GM23338 (cell line): ENCODE results near the gene TOMM40. TPM values are rescaled to one million over a fixed set of nuclear protein-coding genes. Genes with fewer than 3 reads are reported as not detected.

ENCODE experiments used
- ATAC-seq: fragments of 200-7000 bp; cut with Tn5 transposase; 3 replicates; pipeline ENCODE4 v1.9.1; 2020
- DNase-seq: peaks from one replicate; pipeline ENCODE4 v3.0.0-alpha.2; 2015; ENCODE audit warnings: low spot score
- H2AFZ ChIP-seq: fragments of 200-600 bp; sonication (generic); 2 replicates; pipeline ENCODE4 v1.8.0; 2016; ENCODE audit warnings: antibody characterized with exemption, mild to moderate bottlenecking, moderate library complexity
- H3F3A ChIP-seq: fragments of 200-600 bp; sonication (generic); replicated peaks from 2 replicates; pipeline ENCODE4 v1.8.0; 2017; ENCODE audit warnings: antibody characterized with exemption, mixed run types, low read depth
- H3K27ac ChIP-seq: fragments of 200-600 bp; sonication (generic); 2 replicates; pipeline ENCODE4 v1.6.1; 2016; ENCODE audit warnings: low read depth
- H3K27me3 ChIP-seq: fragments of 200-600 bp; sonication (generic); 2 replicates; pipeline ENCODE4 v1.8.0; 2016; ENCODE audit warnings: mild to moderate bottlenecking, mixed run types, moderate library complexity; ENCODE audit not compliant: insufficient read depth
- H3K36me3 ChIP-seq: fragments of 200-600 bp; sonication (generic); 2 replicates; pipeline ENCODE4 v1.8.0; 2016; ENCODE audit warnings: mild to moderate bottlenecking; ENCODE audit not compliant: insufficient read depth
- H3K4me1 ChIP-seq: fragments of 200-600 bp; sonication (generic); 2 replicates; pipeline ENCODE4 v1.8.0; 2016; ENCODE audit warnings: mild to moderate bottlenecking, moderate library complexity; ENCODE audit not compliant: insufficient read depth
- H3K4me2 ChIP-seq: fragments of 200-600 bp; sonication (generic); 2 replicates; pipeline ENCODE4 v1.7.1; 2017; ENCODE audit warnings: mixed run types
- H3K4me3 ChIP-seq: fragments of 200-600 bp; sonication (generic); 2 replicates; pipeline ENCODE4 v1.6.1; 2016; ENCODE audit warnings: mixed run types
- H3K79me2 ChIP-seq: fragments of 200-600 bp; sonication (generic); replicated peaks from 2 replicates; pipeline ENCODE4 v1.8.0; 2017; ENCODE audit warnings: mild to moderate bottlenecking; ENCODE audit not compliant: insufficient read depth
- H3K9me2 ChIP-seq: fragments of 200-600 bp; sonication (generic); 2 replicates; pipeline ENCODE4 v1.8.0; 2017; ENCODE audit not compliant: insufficient read depth
- H4K20me1 ChIP-seq: fragments of 200-600 bp; sonication (generic); replicated peaks from 2 replicates; pipeline ENCODE4 v1.8.0; 2017; ENCODE audit warnings: mild to moderate bottlenecking; ENCODE audit not compliant: insufficient read depth
- H3K27ac Mint-ChIP-seq: 2 replicates; pipeline ENCODE4 v1.8.0; 2020; ENCODE audit warnings: inconsistent platforms, mild to moderate bottlenecking, moderate library complexity, mixed read lengths
- H3K27me3 Mint-ChIP-seq: 3 replicates; pipeline ENCODE4 v1.8.0; 2022; ENCODE audit warnings: low read depth, mild to moderate bottlenecking, moderate library complexity, mixed read lengths, inconsistent platforms; ENCODE audit not compliant: insufficient read depth, poor library complexity
- H3K36me3 Mint-ChIP-seq: 3 replicates; pipeline ENCODE4 v1.8.0; 2021; ENCODE audit warnings: low read depth, mild to moderate bottlenecking, inconsistent platforms, moderate library complexity, mixed read lengths
- H3K4me1 Mint-ChIP-seq: 3 replicates; pipeline ENCODE4 v1.8.0; 2020; ENCODE audit warnings: mild to moderate bottlenecking, inconsistent platforms, mixed read lengths
- H3K4me3 Mint-ChIP-seq: 3 replicates; pipeline ENCODE4 v1.8.0; 2021; ENCODE audit warnings: moderate library complexity, mild to moderate bottlenecking, inconsistent platforms, mixed read lengths
- H3K9me3 Mint-ChIP-seq: 3 replicates; pipeline ENCODE4 v1.8.0; 2020; ENCODE audit warnings: moderate library complexity, mild to moderate bottlenecking, inconsistent platforms, mixed read lengths
- EZH2 ChIP-seq: fragments of 200-600 bp; sonication (generic); IDR thresholded peaks from one replicate; pipeline ENCODE4 v1.8.0; 2017; ENCODE audit warnings: antibody characterized with exemption, mild to moderate bottlenecking, low read depth; ENCODE audit not compliant: unreplicated experiment
- EZH2phosphoT487 ChIP-seq: fragments of 200-600 bp; sonication (generic); IDR thresholded peaks from one replicate; pipeline ENCODE4 v1.8.1; 2018; ENCODE audit warnings: antibody characterized with exemption; ENCODE audit not compliant: unreplicated experiment
- JUNB ChIP-seq: IDR thresholded peaks from one replicate; pipeline ENCODE4 v1.6.1; 2016; ENCODE audit warnings: antibody characterized with exemption; ENCODE audit not compliant: unreplicated experiment
- NANOG ChIP-seq: IDR thresholded peaks from 2 replicates; pipeline ENCODE4 v1.6.1; 2016; ENCODE audit warnings: antibody characterized with exemption, borderline replicate concordance
- STAT1 ChIP-seq: IDR thresholded peaks from one replicate; pipeline ENCODE4 v1.6.1; 2016; ENCODE audit warnings: antibody characterized with exemption; ENCODE audit not compliant: unreplicated experiment
- ZNF114 ChIP-seq: fragments of 250-450 bp; sonication (Bioruptor Pico); IDR thresholded peaks from 2 replicates; pipeline ENCODE4 v1.5.0; 2020; ENCODE audit warnings: mild to moderate bottlenecking, moderate library complexity
- ZNF331 ChIP-seq: fragments of 250-450 bp; sonication (Bioruptor Pico); IDR thresholded peaks from 2 replicates; pipeline ENCODE4 v1.5.0; 2020; ENCODE audit warnings: low read depth, mild to moderate bottlenecking, moderate library complexity
- polyA plus RNA-seq: library from polyadenylated mRNA; unstranded; fragments of >200 nt; fragmentation: Nextera tagmentation; extraction: Ambion mirVana; gene quantifications from 2 replicates; pipeline ENCODE4 v1.2.1, GENCODE V29; 2016
- total RNA-seq: library from RNA; depleted of rRNA; stranded (reverse); fragments of >200 nt; shearing (Covaris generic); gene quantifications from 2 replicates; pipeline ENCODE4 v1.2.3, GENCODE V29; 2014
- TF ChIP-seq, protein P1 (sequence below): fragments of 250-450 bp; sonication (Bioruptor Pico); IDR thresholded peaks from 2 replicates; pipeline ENCODE4 v1.5.0; 2020; ENCODE audit warnings: mild to moderate bottlenecking, moderate library complexity
- TF ChIP-seq, protein P2 (sequence below): IDR thresholded peaks from 2 replicates; pipeline ENCODE4 v1.6.1; 2016; ENCODE audit warnings: antibody characterized with exemption
- TF ChIP-seq, protein P3 (sequence below), 2 experiments: fragments of 200-600 bp in 1 of 2; sonication (generic) in 1 of 2; conservative IDR thresholded peaks; 2 replicates each; pipeline versions ENCODE4 v1.5.1 to v1.6.1; 2016 to 2017; ENCODE audit warnings: antibody characterized with exemption in 2 of 2, low read depth in 2 of 2, mild to moderate bottlenecking in 2 of 2, moderate library complexity in 1 of 2
- TF ChIP-seq, protein P4 (sequence below): IDR thresholded peaks from one replicate; pipeline ENCODE4 v1.6.1; 2018; ENCODE audit warnings: antibody characterized with exemption; ENCODE audit not compliant: unreplicated experiment

Gene TOMM40
- total and polyA plus RNA-seq, 2 experiments from 2014 or later: 142 to 273 TPM

DNA sequence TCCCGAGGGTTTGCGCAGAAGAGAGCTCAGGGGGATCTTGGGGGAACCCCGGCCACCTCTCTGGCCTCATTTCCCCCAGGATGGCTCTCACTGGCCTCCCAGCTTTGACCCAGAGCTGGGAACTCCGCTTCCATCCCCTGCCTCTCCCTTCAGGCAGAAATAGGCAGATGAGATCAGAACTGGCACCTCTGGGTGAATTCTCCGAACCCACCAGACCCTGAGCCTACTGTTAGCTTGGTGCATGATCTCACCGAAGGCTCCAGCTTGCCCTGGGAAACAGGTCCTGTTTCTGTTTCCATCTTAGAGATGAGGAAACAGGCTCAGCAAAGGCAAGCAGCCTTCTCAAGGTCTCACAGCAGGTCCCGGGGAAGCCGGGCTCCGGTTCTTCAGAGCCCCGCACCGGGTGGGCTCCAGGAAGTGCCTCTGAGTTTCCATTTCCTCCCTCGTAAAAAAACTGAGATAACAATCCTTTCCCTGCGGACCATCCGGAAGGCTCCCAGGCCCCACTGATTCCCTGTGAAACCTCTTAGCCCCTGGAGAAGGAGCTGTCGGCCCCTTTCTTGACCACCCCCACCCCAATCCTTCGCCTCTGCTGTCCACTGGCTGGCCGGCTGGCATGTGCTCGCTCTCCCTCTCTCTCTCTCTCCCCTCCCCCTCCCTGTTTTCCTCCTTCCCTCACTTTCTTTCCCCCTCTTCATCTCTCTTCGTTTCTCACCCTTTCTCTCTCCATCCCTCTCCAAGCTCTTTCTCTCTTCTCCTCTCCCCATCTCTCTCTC lies 42.8 kb upstream of the TOMM40 start:
- peaks cover 30% of the 10 kb centered on the region for H3K4me1 Mint-ChIP-seq
- Histone ChIP-seq H3F3A (peaks cover 25% of the 10 kb centered on the region), H3K4me1 (peaks cover 25% of the 10 kb centered on the region), H4K20me1 (peaks cover 31% of the 10 kb centered on the region), H3K79me2 (peaks cover 70% of the 10 kb centered on the region), H3K9me2 (no peaks in the 10 kb centered on the region), H3K4me3 (peak overlapping the region; percentile 99), H3K36me3 (no peaks in the 10 kb centered on the region), H3K4me2 (peak overlapping the region; percentile 100), H2AFZ (no peak overlapping the region), H3K27me3 (peaks cover 7% of the 10 kb centered on the region; the same call in 1 of the 2 replicates), H3K27ac (peak overlapping the region; percentile 100)
- H3K4me3 Mint-ChIP-seq: peak overlapping the region; percentile 96
- peak overlapping the region; percentile 92 for H3K27ac Mint-ChIP-seq
- H3K9me3 Mint-ChIP-seq: peaks cover 3% of the 10 kb centered on the region; the same call in 2 of the 3 replicates
- DNase-seq: peak; percentile 87
- H3K36me3 Mint-ChIP-seq: peaks cover 25% of the 10 kb centered on the region
- H3K27me3 Mint-ChIP-seq: peaks cover 41% of the 10 kb centered on the region
- TF ChIP-seq EZH2phosphoT487 (no peak), ZNF114 (CRISPR knock-in tag) (no peak), JUNB (no peak), EZH2 (no peak), ZNF331 (CRISPR knock-in tag) (no peak), STAT1 (no peak), NANOG (no peak)
- TF ChIP-seq, protein P1, sequence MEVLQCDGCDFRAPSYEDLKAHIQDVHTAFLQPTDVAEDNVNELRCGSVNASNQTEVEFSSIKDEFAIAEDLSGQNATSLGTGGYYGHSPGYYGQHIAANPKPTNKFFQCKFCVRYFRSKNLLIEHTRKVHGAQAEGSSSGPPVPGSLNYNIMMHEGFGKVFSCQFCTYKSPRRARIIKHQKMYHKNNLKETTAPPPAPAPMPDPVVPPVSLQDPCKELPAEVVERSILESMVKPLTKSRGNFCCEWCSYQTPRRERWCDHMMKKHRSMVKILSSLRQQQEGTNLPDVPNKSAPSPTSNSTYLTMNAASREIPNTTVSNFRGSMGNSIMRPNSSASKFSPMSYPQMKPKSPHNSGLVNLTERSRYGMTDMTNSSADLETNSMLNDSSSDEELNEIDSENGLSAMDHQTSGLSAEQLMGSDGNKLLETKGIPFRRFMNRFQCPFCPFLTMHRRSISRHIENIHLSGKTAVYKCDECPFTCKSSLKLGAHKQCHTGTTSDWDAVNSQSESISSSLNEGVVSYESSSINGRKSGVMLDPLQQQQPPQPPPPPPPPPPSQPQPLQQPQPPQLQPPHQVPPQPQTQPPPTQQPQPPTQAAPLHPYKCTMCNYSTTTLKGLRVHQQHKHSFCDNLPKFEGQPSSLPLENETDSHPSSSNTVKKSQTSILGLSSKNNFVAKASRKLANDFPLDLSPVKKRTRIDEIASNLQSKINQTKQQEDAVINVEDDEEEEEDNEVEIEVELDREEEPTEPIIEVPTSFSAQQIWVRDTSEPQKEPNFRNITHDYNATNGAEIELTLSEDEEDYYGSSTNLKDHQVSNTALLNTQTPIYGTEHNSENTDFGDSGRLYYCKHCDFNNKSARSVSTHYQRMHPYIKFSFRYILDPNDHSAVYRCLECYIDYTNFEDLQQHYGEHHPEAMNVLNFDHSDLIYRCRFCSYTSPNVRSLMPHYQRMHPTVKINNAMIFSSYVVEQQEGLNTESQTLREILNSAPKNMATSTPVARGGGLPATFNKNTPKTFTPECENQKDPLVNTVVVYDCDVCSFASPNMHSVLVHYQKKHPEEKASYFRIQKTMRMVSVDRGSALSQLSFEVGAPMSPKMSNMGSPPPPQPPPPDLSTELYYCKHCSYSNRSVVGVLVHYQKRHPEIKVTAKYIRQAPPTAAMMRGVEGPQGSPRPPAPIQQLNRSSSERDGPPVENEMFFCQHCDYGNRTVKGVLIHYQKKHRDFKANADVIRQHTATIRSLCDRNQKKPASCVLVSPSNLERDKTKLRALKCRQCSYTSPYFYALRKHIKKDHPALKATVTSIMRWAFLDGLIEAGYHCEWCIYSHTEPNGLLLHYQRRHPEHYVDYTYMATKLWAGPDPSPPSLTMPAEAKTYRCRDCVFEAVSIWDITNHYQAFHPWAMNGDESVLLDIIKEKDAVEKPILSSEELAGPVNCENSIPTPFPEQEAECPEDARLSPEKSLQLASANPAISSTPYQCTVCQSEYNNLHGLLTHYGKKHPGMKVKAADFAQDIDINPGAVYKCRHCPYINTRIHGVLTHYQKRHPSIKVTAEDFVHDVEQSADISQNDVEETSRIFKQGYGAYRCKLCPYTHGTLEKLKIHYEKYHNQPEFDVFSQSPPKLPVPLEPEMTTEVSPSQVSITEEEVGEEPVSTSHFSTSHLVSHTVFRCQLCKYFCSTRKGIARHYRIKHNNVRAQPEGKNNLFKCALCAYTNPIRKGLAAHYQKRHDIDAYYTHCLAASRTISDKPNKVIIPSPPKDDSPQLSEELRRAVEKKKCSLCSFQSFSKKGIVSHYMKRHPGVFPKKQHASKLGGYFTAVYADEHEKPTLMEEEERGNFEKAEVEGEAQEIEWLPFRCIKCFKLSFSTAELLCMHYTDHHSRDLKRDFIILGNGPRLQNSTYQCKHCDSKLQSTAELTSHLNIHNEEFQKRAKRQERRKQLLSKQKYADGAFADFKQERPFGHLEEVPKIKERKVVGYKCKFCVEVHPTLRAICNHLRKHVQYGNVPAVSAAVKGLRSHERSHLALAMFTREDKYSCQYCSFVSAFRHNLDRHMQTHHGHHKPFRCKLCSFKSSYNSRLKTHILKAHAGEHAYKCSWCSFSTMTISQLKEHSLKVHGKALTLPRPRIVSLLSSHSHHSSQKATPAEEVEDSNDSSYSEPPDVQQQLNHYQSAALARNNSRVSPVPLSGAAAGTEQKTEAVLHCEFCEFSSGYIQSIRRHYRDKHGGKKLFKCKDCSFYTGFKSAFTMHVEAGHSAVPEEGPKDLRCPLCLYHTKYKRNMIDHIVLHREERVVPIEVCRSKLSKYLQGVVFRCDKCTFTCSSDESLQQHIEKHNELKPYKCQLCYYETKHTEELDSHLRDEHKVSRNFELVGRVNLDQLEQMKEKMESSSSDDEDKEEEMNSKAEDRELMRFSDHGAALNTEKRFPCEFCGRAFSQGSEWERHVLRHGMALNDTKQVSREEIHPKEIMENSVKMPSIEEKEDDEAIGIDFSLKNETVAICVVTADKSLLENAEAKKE (CRISPR knock-in tag): no peak
- TF ChIP-seq, protein P2, sequence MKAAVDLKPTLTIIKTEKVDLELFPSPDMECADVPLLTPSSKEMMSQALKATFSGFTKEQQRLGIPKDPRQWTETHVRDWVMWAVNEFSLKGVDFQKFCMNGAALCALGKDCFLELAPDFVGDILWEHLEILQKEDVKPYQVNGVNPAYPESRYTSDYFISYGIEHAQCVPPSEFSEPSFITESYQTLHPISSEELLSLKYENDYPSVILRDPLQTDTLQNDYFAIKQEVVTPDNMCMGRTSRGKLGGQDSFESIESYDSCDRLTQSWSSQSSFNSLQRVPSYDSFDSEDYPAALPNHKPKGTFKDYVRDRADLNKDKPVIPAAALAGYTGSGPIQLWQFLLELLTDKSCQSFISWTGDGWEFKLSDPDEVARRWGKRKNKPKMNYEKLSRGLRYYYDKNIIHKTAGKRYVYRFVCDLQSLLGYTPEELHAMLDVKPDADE: no peak
- TF ChIP-seq, protein P3, sequence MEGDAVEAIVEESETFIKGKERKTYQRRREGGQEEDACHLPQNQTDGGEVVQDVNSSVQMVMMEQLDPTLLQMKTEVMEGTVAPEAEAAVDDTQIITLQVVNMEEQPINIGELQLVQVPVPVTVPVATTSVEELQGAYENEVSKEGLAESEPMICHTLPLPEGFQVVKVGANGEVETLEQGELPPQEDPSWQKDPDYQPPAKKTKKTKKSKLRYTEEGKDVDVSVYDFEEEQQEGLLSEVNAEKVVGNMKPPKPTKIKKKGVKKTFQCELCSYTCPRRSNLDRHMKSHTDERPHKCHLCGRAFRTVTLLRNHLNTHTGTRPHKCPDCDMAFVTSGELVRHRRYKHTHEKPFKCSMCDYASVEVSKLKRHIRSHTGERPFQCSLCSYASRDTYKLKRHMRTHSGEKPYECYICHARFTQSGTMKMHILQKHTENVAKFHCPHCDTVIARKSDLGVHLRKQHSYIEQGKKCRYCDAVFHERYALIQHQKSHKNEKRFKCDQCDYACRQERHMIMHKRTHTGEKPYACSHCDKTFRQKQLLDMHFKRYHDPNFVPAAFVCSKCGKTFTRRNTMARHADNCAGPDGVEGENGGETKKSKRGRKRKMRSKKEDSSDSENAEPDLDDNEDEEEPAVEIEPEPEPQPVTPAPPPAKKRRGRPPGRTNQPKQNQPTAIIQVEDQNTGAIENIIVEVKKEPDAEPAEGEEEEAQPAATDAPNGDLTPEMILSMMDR (conservative IDR thresholded peaks at IDR 0.05; ENCODE audit: low read depth in 2 of 2): no peak
- TF ChIP-seq, protein P4, sequence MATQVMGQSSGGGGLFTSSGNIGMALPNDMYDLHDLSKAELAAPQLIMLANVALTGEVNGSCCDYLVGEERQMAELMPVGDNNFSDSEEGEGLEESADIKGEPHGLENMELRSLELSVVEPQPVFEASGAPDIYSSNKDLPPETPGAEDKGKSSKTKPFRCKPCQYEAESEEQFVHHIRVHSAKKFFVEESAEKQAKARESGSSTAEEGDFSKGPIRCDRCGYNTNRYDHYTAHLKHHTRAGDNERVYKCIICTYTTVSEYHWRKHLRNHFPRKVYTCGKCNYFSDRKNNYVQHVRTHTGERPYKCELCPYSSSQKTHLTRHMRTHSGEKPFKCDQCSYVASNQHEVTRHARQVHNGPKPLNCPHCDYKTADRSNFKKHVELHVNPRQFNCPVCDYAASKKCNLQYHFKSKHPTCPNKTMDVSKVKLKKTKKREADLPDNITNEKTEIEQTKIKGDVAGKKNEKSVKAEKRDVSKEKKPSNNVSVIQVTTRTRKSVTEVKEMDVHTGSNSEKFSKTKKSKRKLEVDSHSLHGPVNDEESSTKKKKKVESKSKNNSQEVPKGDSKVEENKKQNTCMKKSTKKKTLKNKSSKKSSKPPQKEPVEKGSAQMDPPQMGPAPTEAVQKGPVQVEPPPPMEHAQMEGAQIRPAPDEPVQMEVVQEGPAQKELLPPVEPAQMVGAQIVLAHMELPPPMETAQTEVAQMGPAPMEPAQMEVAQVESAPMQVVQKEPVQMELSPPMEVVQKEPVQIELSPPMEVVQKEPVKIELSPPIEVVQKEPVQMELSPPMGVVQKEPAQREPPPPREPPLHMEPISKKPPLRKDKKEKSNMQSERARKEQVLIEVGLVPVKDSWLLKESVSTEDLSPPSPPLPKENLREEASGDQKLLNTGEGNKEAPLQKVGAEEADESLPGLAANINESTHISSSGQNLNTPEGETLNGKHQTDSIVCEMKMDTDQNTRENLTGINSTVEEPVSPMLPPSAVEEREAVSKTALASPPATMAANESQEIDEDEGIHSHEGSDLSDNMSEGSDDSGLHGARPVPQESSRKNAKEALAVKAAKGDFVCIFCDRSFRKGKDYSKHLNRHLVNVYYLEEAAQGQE: no peak
- 0 out of 3 replicates have a peak, but pooled peaks have one; percentile 0 for ATAC-seq
